SK-N-SH treated with all-trans-retinoic acid at 6 μM for 48 hours (cell line): ENCODE measurements around the gene GBE1.

Experiments used
- ATAC-seq: fragments of 200-7000 bp; cut with Tn5 transposase; 3 replicates; pipeline ENCODE4 v1.9.1; 2020; ENCODE audit warnings: mild to moderate bottlenecking, moderate library complexity
- ARNTL ChIP-seq: fragments of 450-650 bp; formaldehyde crosslinking; IDR thresholded peaks from 2 replicates; pipeline ENCODE4 v1.5.0; 2020; ENCODE audit warnings: low read depth, mild to moderate bottlenecking, moderate library complexity, borderline replicate concordance
- BACH2 ChIP-seq: fragments of 250-450 bp; sonication (Bioruptor Pico); IDR thresholded peaks from 2 replicates; pipeline ENCODE4 v1.9.0; 2021; ENCODE audit warnings: mild to moderate bottlenecking, borderline replicate concordance
- CREB5 ChIP-seq: fragments of 250-450 bp; sonication (Bioruptor Pico); IDR thresholded peaks from 2 replicates; pipeline ENCODE4 v1.5.1; 2020; ENCODE audit warnings: low read depth, mild to moderate bottlenecking, moderate library complexity
- CSDC2 ChIP-seq: fragments of 250-450 bp; sonication (Bioruptor Pico); IDR thresholded peaks from 2 replicates; pipeline ENCODE4 v1.5.0; 2020; ENCODE audit warnings: mild to moderate bottlenecking, moderate library complexity
- CSRNP3 ChIP-seq: fragments of 250-450 bp; sonication (Bioruptor Pico); IDR thresholded peaks from 2 replicates; pipeline ENCODE4 v1.5.1; 2021; ENCODE audit warnings: mild to moderate bottlenecking, moderate library complexity
- ESRRG ChIP-seq: fragments of 250-450 bp; sonication (Bioruptor Pico); IDR thresholded peaks from 2 replicates; pipeline ENCODE4 v1.6.1; 2021; ENCODE audit warnings: mild to moderate bottlenecking
- GLIS3 ChIP-seq: fragments of 250-450 bp; sonication (Bioruptor Pico); IDR thresholded peaks from 2 replicates; pipeline ENCODE4 v1.5.0; 2020; ENCODE audit warnings: mild to moderate bottlenecking, moderate library complexity
- ISL1 ChIP-seq: fragments of 250-450 bp; sonication (Bioruptor Pico); IDR thresholded peaks from 2 replicates; pipeline ENCODE4 v2.1.2; 2022; ENCODE audit warnings: mild to moderate bottlenecking, moderate library complexity
- PPARA ChIP-seq: fragments of 250-450 bp; sonication (Bioruptor Pico); IDR thresholded peaks from 2 replicates; pipeline ENCODE4 v1.5.0; 2020; ENCODE audit warnings: mild to moderate bottlenecking, borderline replicate concordance
- RARB ChIP-seq: fragments of 250-450 bp; sonication (Bioruptor Pico); IDR thresholded peaks from 2 replicates; pipeline ENCODE4 v1.8.0; 2021; ENCODE audit warnings: mild to moderate bottlenecking, moderate library complexity
- TCF4 ChIP-seq: fragments of 250-450 bp; sonication (Bioruptor Pico); IDR thresholded peaks from 2 replicates; pipeline ENCODE4 v1.8.0; 2021; ENCODE audit warnings: mild to moderate bottlenecking, moderate library complexity, borderline replicate concordance
- ZC3H10 ChIP-seq: fragments of 250-450 bp; sonication (Bioruptor Pico); IDR thresholded peaks from 2 replicates; pipeline ENCODE4 v1.5.1; 2021; ENCODE audit warnings: mild to moderate bottlenecking, moderate library complexity
- ZFP3 ChIP-seq: fragments of 250-450 bp; sonication (Bioruptor Pico); IDR thresholded peaks from 2 replicates; pipeline ENCODE4 v1.5.0; 2020; ENCODE audit warnings: mild to moderate bottlenecking, moderate library complexity
- ZNF565 ChIP-seq: fragments of 450-650 bp; formaldehyde crosslinking; conservative IDR thresholded peaks from 2 replicates; pipeline ENCODE4 v1.5.0; 2020; ENCODE audit warnings: low read depth, mild to moderate bottlenecking, moderate library complexity
- ZNF70 ChIP-seq: fragments of 450-650 bp; formaldehyde crosslinking; IDR thresholded peaks from 2 replicates; pipeline ENCODE4 v1.5.0; 2020; ENCODE audit warnings: mild to moderate bottlenecking, moderate library complexity
- ZNF8 ChIP-seq: fragments of 450-650 bp; formaldehyde crosslinking; IDR thresholded peaks from 2 replicates; pipeline ENCODE4 v1.5.0; 2020; ENCODE audit warnings: mild to moderate bottlenecking, moderate library complexity
- TF ChIP-seq, protein P1 (sequence below): fragments of 250-450 bp; sonication (Bioruptor Pico); IDR thresholded peaks from 2 replicates; pipeline ENCODE4 v1.8.0; 2021; ENCODE audit warnings: low read depth, mild to moderate bottlenecking, moderate library complexity, borderline replicate concordance
- TF ChIP-seq, protein P2 (sequence below): fragments of 250-450 bp; sonication (Bioruptor Pico); IDR thresholded peaks from 2 replicates; pipeline ENCODE4 v1.8.0; 2020; ENCODE audit warnings: mild to moderate bottlenecking, moderate library complexity, borderline replicate concordance

The GBE1 gene

GRCh38 chr3:81744366-81744765, 17.1 kb downstream of the GBE1 start (continued):
- TF ChIP-seq CREB5 (0 out of 2 replicates have a peak, but pooled peaks have one; percentile 65), CSDC2 (CRISPR knock-in tag) (no peak), TCF4 (CRISPR knock-in tag) (no peak), GLIS3 (CRISPR knock-in tag) (no peak), ISL1 (CRISPR knock-in tag) (peak; percentile 97), ZFP3 (CRISPR knock-in tag) (no peak), ARNTL (no peak), CSRNP3 (CRISPR knock-in tag) (no peak), RARB (CRISPR knock-in tag) (no peak), ESRRG (no peak)

- no peak for TF ChIP-seq CREB5
- no peak for TF ChIP-seq RARB (CRISPR knock-in tag)
- TF ChIP-seq ZFP3 (CRISPR knock-in tag): 0 out of 2 replicates have a peak, but pooled peaks have one; percentile 35
- TF ChIP-seq PPARA (CRISPR knock-in tag): no peak
- TF ChIP-seq ISL1 (CRISPR knock-in tag): peak; percentile 66
- TF ChIP-seq, all 23 proteins: peak for 2
- peak; percentile 86 for ATAC-seq
Measured at GRCh38 chr3:81743096-81744025, 18.1 kb downstream of the GBE1 start.

GRCh38 chr3:81742581-81742980, 18.9 kb downstream of the GBE1 start:
- ATAC-seq: peak; percentile 16; the same call in 2 of the 3 replicates
- TF ChIP-seq ZNF565 (CRISPR knock-in tag): no peak
- TF ChIP-seq ISL1 (CRISPR knock-in tag): no peak
- no peak for TF ChIP-seq BACH2 (CRISPR knock-in tag)
- TF ChIP-seq GLIS3 (CRISPR knock-in tag): no peak
- no peak for TF ChIP-seq ESRRG
- no peak for TF ChIP-seq ZC3H10 (CRISPR knock-in tag)
- no peak for TF ChIP-seq ZNF8
- no peak for TF ChIP-seq ZFP3 (CRISPR knock-in tag)
- TF ChIP-seq ARNTL: no peak
- TF ChIP-seq ZNF70: no peak
- TF ChIP-seq, protein P1, sequence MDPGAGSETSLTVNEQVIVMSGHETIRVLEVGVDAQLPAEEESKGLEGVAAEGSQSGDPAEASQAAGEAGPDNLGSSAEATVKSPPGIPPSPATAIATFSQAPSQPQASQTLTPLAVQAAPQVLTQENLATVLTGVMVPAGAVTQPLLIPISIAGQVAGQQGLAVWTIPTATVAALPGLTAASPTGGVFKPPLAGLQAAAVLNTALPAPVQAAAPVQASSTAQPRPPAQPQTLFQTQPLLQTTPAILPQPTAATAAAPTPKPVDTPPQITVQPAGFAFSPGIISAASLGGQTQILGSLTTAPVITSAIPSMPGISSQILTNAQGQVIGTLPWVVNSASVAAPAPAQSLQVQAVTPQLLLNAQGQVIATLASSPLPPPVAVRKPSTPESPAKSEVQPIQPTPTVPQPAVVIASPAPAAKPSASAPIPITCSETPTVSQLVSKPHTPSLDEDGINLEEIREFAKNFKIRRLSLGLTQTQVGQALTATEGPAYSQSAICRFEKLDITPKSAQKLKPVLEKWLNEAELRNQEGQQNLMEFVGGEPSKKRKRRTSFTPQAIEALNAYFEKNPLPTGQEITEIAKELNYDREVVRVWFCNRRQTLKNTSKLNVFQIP (CRISPR knock-in tag): no peak
- TF ChIP-seq CSRNP3 (CRISPR knock-in tag): no peak
- TF ChIP-seq, protein P2, sequence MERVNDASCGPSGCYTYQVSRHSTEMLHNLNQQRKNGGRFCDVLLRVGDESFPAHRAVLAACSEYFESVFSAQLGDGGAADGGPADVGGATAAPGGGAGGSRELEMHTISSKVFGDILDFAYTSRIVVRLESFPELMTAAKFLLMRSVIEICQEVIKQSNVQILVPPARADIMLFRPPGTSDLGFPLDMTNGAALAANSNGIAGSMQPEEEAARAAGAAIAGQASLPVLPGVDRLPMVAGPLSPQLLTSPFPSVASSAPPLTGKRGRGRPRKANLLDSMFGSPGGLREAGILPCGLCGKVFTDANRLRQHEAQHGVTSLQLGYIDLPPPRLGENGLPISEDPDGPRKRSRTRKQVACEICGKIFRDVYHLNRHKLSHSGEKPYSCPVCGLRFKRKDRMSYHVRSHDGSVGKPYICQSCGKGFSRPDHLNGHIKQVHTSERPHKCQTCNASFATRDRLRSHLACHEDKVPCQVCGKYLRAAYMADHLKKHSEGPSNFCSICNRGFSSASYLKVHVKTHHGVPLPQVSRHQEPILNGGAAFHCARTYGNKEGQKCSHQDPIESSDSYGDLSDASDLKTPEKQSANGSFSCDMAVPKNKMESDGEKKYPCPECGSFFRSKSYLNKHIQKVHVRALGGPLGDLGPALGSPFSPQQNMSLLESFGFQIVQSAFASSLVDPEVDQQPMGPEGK: no peak
